ENCODE results near the gene ARPC4. TPM values are rescaled to one million over a fixed set of nuclear protein-coding genes. Genes with fewer than 3 reads are reported as not detected.

Gene ARPC4
- total RNA-seq, 1 experiment from 2014 or later, result 143 TPM

- Mint-ChIP-seq H3K4me3 (no peak overlapping the region), H3K36me3 (peaks cover 24% of the 10 kb centered on the region), H3K4me1 (peaks cover 6% of the 10 kb centered on the region), H3K27me3 (ENCODE audit: low read depth) (no peaks in the 10 kb centered on the region), H3K9me3 (no peaks in the 10 kb centered on the region), H3K27ac (no peak overlapping the region)
- DNase-seq (ENCODE audit: low spot score), result no peak
- no peak for TF ChIP-seq MLX (CRISPR knock-in tag; IDR thresholded peaks at IDR 0.05)
- TF ChIP-seq PRRX2 (CRISPR knock-in tag; IDR thresholded peaks at IDR 0.05), result no peak
- TF ChIP-seq ERG (CRISPR knock-in tag; IDR thresholded peaks at IDR 0.05), result no peak
- TF ChIP-seq PRDM15 (CRISPR knock-in tag; IDR thresholded peaks at IDR 0.05), result no peak
- TF ChIP-seq ZNF396 (CRISPR knock-in tag; IDR thresholded peaks at IDR 0.05; ENCODE audit: borderline replicate concordance), result no peak
- TF ChIP-seq NFYB (CRISPR knock-in tag; conservative IDR thresholded peaks at IDR 0.05; ENCODE audit: low read depth), result no peak
- no peak for TF ChIP-seq MAX (CRISPR knock-in tag; IDR thresholded peaks at IDR 0.05)
- TF ChIP-seq TEAD1 (CRISPR knock-in tag; IDR thresholded peaks at IDR 0.05), result no peak
- no peak for TF ChIP-seq ARID4B (CRISPR knock-in tag; IDR thresholded peaks at IDR 0.05; ENCODE audit: borderline replicate concordance)
- ChIA-PET CTCF (interaction anchor here (0.6 to 1.5 kb wide), 2 partner anchors 49 to 91 kb away, joined by 3 to 4 read pairs; no protein-coding TSS in a partner anchor), POLR2A (no interaction called here)
- no peak for ATAC-seq
Measured at GRCh38 chr3:9841015-9841414, 48.1 kb downstream of the ARPC4 start.

- Mint-ChIP-seq H3K36me3 (peaks cover 22% of the 10 kb centered on the region), H3K4me3 (peak within 1 kb of the TSS; percentile 98), H3K4me1 (peaks cover 9% of the 10 kb centered on the region), H3K27me3 (ENCODE audit: low read depth) (no peaks in the 10 kb centered on the region), H3K9me3 (no peaks in the 10 kb centered on the region), H3K27ac (peak within 1 kb of the TSS; percentile 91)
- DNase-seq (ENCODE audit: low spot score) (peak; percentile 99), ATAC-seq (peak; percentile 97)
- ChIA-PET CTCF (interaction anchor here (0.9 to 2.6 kb wide), 5 partner anchors 17 to 117 kb away, joined by 3 to 26 read pairs (median 4); partner anchors contain the start of gene IL17RC), POLR2A (interaction anchor here (0.6 to 1.0 kb wide), 3 partner anchors 10 to 51 kb away, joined by 3 to 4 read pairs (median 4); partner anchors contain the start of gene ARPC4)
- TF ChIP-seq ZMAT4 (CRISPR knock-in tag; IDR thresholded peaks at IDR 0.05) (no peak), AR (CRISPR knock-in tag; IDR thresholded peaks at IDR 0.05) (no peak), RORB (CRISPR knock-in tag; IDR thresholded peaks at IDR 0.05) (no peak), HMGA2 (CRISPR knock-in tag; IDR thresholded peaks at IDR 0.05) (no peak), SOX15 (CRISPR knock-in tag; IDR thresholded peaks at IDR 0.05) (no peak), CREM (CRISPR knock-in tag; IDR thresholded peaks at IDR 0.05) (peak; percentile 72; the same call in 1 of the 2 replicates), MYBL2 (CRISPR knock-in tag; IDR thresholded peaks at IDR 0.05) (0 out of 2 replicates have a peak, but pooled peaks have one; percentile 75)
Measured at GRCh38 chr3:9843715-9844438, 51.0 kb downstream of the ARPC4 start, which contains the start of gene RPUSD3. Gene RPUSD3, minus strand, starts transcription at chr3:9844008. Its CDS starts 18 bp downstream, at chr3:9843990.

Measured in WTC11 (cell line).